SK-N-SH treated with all-trans-retinoic acid at 6 μM for 48 hours (cell line): ENCODE results near the gene NEIL1.

Source experiments
- ISL1 ChIP-seq: fragments of 250-450 bp; sonication (Bioruptor Pico); IDR thresholded peaks from 2 replicates; pipeline ENCODE4 v2.1.2; 2022; ENCODE audit warnings: mild to moderate bottlenecking, moderate library complexity
- ZNF8 ChIP-seq: fragments of 450-650 bp; formaldehyde crosslinking; IDR thresholded peaks from 2 replicates; pipeline ENCODE4 v1.5.0; 2020; ENCODE audit warnings: mild to moderate bottlenecking, moderate library complexity

- TF ChIP-seq ZNF8 (CRISPR knock-in tag) (no peak), ISL1 (CRISPR knock-in tag) (no peak)
These were observed 16.9 kb downstream of the NEIL1 start for GRCh38 chr15:75363786-75364185.
